ENCODE measurements around the gene EVL.

DNA sequence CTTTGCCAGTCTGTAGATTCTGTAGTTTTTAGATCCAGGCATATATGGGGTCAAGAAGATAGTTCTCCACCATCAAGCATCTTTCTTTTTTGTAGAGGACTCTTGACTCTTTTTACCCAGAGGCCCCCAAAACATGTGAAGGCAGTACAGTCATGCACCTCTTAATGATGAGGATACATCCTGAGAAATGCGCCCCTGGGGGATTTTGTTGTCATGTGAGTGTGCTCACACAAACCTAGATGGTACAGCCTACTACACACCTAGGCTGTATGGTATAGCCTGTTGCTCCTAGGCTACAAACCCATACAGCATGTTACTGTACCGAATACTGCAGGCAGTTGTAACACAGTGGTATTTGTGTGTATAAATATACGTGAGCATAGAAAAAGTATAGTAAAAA lies 23.0 kb downstream of the EVL start:
- TF ChIP-seq ZNF70 (CRISPR knock-in tag; IDR thresholded peaks at IDR 0.05) (no peak), ARNTL (CRISPR knock-in tag; IDR thresholded peaks at IDR 0.05; ENCODE audit: borderline replicate concordance, low read depth) (no peak), TCF4 (CRISPR knock-in tag; IDR thresholded peaks at IDR 0.05; ENCODE audit: borderline replicate concordance) (no peak), CSDC2 (CRISPR knock-in tag; IDR thresholded peaks at IDR 0.05) (no peak), GLIS3 (CRISPR knock-in tag; IDR thresholded peaks at IDR 0.05) (no peak), BACH2 (CRISPR knock-in tag; IDR thresholded peaks at IDR 0.05; ENCODE audit: borderline replicate concordance) (no peak), ZFP30 (CRISPR knock-in tag; IDR thresholded peaks at IDR 0.05) (no peak)
- TF ChIP-seq, protein P1, sequence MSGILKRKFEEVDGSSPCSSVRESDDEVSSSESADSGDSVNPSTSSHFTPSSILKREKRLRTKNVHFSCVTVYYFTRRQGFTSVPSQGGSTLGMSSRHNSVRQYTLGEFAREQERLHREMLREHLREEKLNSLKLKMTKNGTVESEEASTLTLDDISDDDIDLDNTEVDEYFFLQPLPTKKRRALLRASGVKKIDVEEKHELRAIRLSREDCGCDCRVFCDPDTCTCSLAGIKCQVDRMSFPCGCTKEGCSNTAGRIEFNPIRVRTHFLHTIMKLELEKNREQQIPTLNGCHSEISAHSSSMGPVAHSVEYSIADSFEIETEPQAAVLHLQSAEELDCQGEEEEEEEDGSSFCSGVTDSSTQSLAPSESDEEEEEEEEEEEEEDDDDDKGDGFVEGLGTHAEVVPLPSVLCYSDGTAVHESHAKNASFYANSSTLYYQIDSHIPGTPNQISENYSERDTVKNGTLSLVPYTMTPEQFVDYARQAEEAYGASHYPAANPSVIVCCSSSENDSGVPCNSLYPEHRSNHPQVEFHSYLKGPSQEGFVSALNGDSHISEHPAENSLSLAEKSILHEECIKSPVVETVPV (CRISPR knock-in tag; IDR thresholded peaks at IDR 0.05), result no peak
- TF ChIP-seq, protein P2, sequence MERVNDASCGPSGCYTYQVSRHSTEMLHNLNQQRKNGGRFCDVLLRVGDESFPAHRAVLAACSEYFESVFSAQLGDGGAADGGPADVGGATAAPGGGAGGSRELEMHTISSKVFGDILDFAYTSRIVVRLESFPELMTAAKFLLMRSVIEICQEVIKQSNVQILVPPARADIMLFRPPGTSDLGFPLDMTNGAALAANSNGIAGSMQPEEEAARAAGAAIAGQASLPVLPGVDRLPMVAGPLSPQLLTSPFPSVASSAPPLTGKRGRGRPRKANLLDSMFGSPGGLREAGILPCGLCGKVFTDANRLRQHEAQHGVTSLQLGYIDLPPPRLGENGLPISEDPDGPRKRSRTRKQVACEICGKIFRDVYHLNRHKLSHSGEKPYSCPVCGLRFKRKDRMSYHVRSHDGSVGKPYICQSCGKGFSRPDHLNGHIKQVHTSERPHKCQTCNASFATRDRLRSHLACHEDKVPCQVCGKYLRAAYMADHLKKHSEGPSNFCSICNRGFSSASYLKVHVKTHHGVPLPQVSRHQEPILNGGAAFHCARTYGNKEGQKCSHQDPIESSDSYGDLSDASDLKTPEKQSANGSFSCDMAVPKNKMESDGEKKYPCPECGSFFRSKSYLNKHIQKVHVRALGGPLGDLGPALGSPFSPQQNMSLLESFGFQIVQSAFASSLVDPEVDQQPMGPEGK (CRISPR knock-in tag; IDR thresholded peaks at IDR 0.05; ENCODE audit: borderline replicate concordance), result no peak
- TF ChIP-seq, protein P3, sequence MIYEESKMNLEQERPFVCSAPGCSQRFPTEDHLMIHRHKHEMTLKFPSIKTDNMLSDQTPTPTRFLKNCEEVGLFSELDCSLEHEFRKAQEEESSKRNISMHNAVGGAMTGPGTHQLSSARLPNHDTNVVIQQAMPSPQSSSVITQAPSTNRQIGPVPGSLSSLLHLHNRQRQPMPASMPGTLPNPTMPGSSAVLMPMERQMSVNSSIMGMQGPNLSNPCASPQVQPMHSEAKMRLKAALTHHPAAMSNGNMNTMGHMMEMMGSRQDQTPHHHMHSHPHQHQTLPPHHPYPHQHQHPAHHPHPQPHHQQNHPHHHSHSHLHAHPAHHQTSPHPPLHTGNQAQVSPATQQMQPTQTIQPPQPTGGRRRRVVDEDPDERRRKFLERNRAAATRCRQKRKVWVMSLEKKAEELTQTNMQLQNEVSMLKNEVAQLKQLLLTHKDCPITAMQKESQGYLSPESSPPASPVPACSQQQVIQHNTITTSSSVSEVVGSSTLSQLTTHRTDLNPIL (CRISPR knock-in tag; IDR thresholded peaks at IDR 0.05; ENCODE audit: low read depth), result no peak
- TF ChIP-seq, protein P4, sequence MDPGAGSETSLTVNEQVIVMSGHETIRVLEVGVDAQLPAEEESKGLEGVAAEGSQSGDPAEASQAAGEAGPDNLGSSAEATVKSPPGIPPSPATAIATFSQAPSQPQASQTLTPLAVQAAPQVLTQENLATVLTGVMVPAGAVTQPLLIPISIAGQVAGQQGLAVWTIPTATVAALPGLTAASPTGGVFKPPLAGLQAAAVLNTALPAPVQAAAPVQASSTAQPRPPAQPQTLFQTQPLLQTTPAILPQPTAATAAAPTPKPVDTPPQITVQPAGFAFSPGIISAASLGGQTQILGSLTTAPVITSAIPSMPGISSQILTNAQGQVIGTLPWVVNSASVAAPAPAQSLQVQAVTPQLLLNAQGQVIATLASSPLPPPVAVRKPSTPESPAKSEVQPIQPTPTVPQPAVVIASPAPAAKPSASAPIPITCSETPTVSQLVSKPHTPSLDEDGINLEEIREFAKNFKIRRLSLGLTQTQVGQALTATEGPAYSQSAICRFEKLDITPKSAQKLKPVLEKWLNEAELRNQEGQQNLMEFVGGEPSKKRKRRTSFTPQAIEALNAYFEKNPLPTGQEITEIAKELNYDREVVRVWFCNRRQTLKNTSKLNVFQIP (CRISPR knock-in tag; IDR thresholded peaks at IDR 0.05; ENCODE audit: borderline replicate concordance, low read depth), result no peak

Measured in SK-N-SH treated with all-trans-retinoic acid at 6 μM for 48 hours (cell line).